ENCODE data around the gene PGAP3.

The PGAP3 gene

GRCh38 chr17:39722104-39722503 is 34.2 kb upstream of the PGAP3 start:
- no peak for DNase-seq (ENCODE audit: low read depth in 2 of 2)
- no peak overlapping the region for H3K4me3 ChIP-seq (replicated peaks in 1 of 2; ENCODE audit: low read depth in 2 of 2, low read length in 2 of 2)
- TF ChIP-seq CTCF (IDR thresholded peaks at IDR 0.05; ENCODE audit: low read depth, low read length), result no peak

GRCh38 chr17:39719563-39720355 is 31.9 kb upstream of the PGAP3 start:
- no peak for DNase-seq (ENCODE audit: low read depth in 2 of 2)
- TF ChIP-seq CTCF (IDR thresholded peaks at IDR 0.05; ENCODE audit: low read depth, low read length), result no peak
- no peak overlapping the region for H3K4me3 ChIP-seq (replicated peaks in 1 of 2; ENCODE audit: low read depth in 2 of 2, low read length in 2 of 2)

- H3K4me3 ChIP-seq (replicated peaks in 1 of 2; ENCODE audit: low read depth in 2 of 2, low read length in 2 of 2), result no peak overlapping the region
- DNase-seq (ENCODE audit: low read depth in 2 of 2), result no peak
- no peak for TF ChIP-seq CTCF (IDR thresholded peaks at IDR 0.05; ENCODE audit: low read depth, low read length)
Measured at GRCh38 chr17:39717660-39718059, 29.8 kb upstream of the PGAP3 start.

GRCh38 chr17:39716879-39717536 is 29.2 kb upstream of the PGAP3 start:
- no peak overlapping the region for H3K4me3 ChIP-seq (replicated peaks in 1 of 2; ENCODE audit: low read depth in 2 of 2, low read length in 2 of 2)
- no peak for DNase-seq (ENCODE audit: low read depth in 2 of 2)
- no peak for TF ChIP-seq CTCF (IDR thresholded peaks at IDR 0.05; ENCODE audit: low read depth, low read length)

GRCh38 chr17:39716073-39716818 is 28.4 kb upstream of the PGAP3 start:
- DNase-seq (ENCODE audit: low read depth in 2 of 2), result no peak
- TF ChIP-seq CTCF (IDR thresholded peaks at IDR 0.05; ENCODE audit: low read depth, low read length), result no peak
- H3K4me3 ChIP-seq (replicated peaks in 1 of 2; ENCODE audit: low read depth in 2 of 2, low read length in 2 of 2), result no peak overlapping the region

GRCh38 chr17:39715375-39716072 is 27.7 kb upstream of the PGAP3 start:
- H3K4me3 ChIP-seq (replicated peaks in 1 of 2; ENCODE audit: low read depth in 2 of 2, low read length in 2 of 2), result no peak overlapping the region
- DNase-seq (ENCODE audit: low read depth in 2 of 2), result no peak
- TF ChIP-seq CTCF (IDR thresholded peaks at IDR 0.05; ENCODE audit: low read depth, low read length), result no peak
